ENCODE measurements around the gene EIF4B. TPM values are rescaled to one million over a fixed set of nuclear protein-coding genes. Genes with fewer than 3 reads are reported as not detected.
A peak's percentile ranks its signal among the peaks of the same experiment; 100 is the strongest.

Gene EIF4B
- total and polyA plus RNA-seq, 4 experiments from 2014 or later = 74.2 to 777 (median 424) TPM

- H3K9me3 ChIP-seq (ENCODE audit: control insufficient read depth in 1 of 2, low read length in 2 of 2) = no peaks in the 10 kb centered on the region
- Mint-ChIP-seq H3K36me3 (no peaks in the 10 kb centered on the region), H3K27ac (peak overlapping the region in 4 of 7 donors; percentile 14 to 66 (median 59)), H3K4me3 (peak overlapping the region in 3 of 8 donors; percentile 21 to 39 (median 30)), H3K9me3 (no peaks in the 10 kb centered on the region), H3K27me3 (no peaks in the 10 kb centered on the region), H3K4me1 (peaks cover 4 to 19% (median 13%) of the 10 kb centered on the region in 4 donors)
- no peak overlapping the region for H3K4me3 ChIP-seq (ENCODE audit: low read length in 2 of 2)
- no peak overlapping the region for H3K27ac ChIP-seq (ENCODE audit: low read depth, low read length)
- DNase-seq = peak in 1 of 5 donors; percentile 31
- intact Hi-C loops (cut with micrococcal nuclease) = loop anchor here (5.0 kb wide), 1 partner anchor 45 kb away; the partner anchor contains the start of gene IGFBP6
- no peaks in the 10 kb centered on the region for H3K36me3 ChIP-seq (ENCODE audit: insufficient read depth, low read length)
- ChIA-PET CTCF (ENCODE audit: partially characterized antibody) (interaction anchor here (0.7 to 1.3 kb wide), 3 partner anchors 14 to 46 kb away, joined by 3 read pairs; no protein-coding TSS in a partner anchor), POLR2A (ENCODE audit: partially characterized antibody) (interaction anchor here (1.1 kb wide), 1 partner anchor 14 kb away, joined by 4 read pairs; no protein-coding TSS in a partner anchor)
- H3K4me1 ChIP-seq (ENCODE audit: insufficient read depth, low read length) = peaks cover 12% of the 10 kb centered on the region
- H3K27me3 ChIP-seq (ENCODE audit: insufficient read depth, low read length) = no peaks in the 10 kb centered on the region
Observed at GRCh38 chr12:53051881-53052412, 45.7 kb downstream of the EIF4B start.

GRCh38 chr12:53052419-53053217, 46.4 kb downstream of the EIF4B start:
- no peaks in the 10 kb centered on the region for H3K9me3 ChIP-seq (ENCODE audit: control insufficient read depth in 1 of 2, low read length in 2 of 2)
- no peaks in the 10 kb centered on the region for H3K36me3 ChIP-seq (ENCODE audit: insufficient read depth, low read length)
- no peak overlapping the region for H3K4me3 ChIP-seq (ENCODE audit: low read length in 2 of 2)
- H3K36me3 Mint-ChIP-seq = no peaks in the 10 kb centered on the region
- peaks cover 4 to 18% (median 15%) of the 10 kb centered on the region in 4 donors for H3K4me1 Mint-ChIP-seq
- ChIA-PET CTCF (ENCODE audit: partially characterized antibody) (interaction anchor here (0.6 to 5.5 kb wide), 2 partner anchors 14 to 47 kb away, joined by 3 to 58 read pairs; no protein-coding TSS in a partner anchor), POLR2A (ENCODE audit: partially characterized antibody) (interaction anchor here (0.8 to 3.4 kb wide), 4 partner anchors 7 to 448 kb away, joined by 3 to 8 read pairs (median 4); partner anchors contain the start of genes EIF4B and TARBP2)
- H3K9me3 Mint-ChIP-seq = no peaks in the 10 kb centered on the region
- H3K27me3 ChIP-seq (ENCODE audit: insufficient read depth, low read length) = no peaks in the 10 kb centered on the region
- peak overlapping the region in 3 of 7 donors; percentile 14 to 80 (median 65) for H3K27ac Mint-ChIP-seq
- no peaks in the 10 kb centered on the region for H3K27me3 Mint-ChIP-seq
- intact Hi-C loops (cut with micrococcal nuclease) = loop anchor here (5.0 kb wide), 1 partner anchor 45 kb away; the partner anchor contains the start of gene IGFBP6
- no peak overlapping the region for H3K27ac ChIP-seq (ENCODE audit: low read depth, low read length)
- peak in 1 of 5 donors; percentile 21 for DNase-seq
- peaks cover 12% of the 10 kb centered on the region for H3K4me1 ChIP-seq (ENCODE audit: insufficient read depth, low read length)
- no peak overlapping the region for H3K4me3 Mint-ChIP-seq

- Histone ChIP-seq H3K36me3 (ENCODE audit: insufficient read depth, low read length) (no peaks in the 10 kb centered on the region), H3K4me1 (ENCODE audit: insufficient read depth, low read length) (peaks cover 9% of the 10 kb centered on the region), H3K27me3 (ENCODE audit: insufficient read depth, low read length) (no peaks in the 10 kb centered on the region), H3K27ac (ENCODE audit: low read depth, low read length) (peak overlapping the region; percentile 62), H3K4me3 (ENCODE audit: low read length in 2 of 2) (peak overlapping the region; percentile 76 to 87), H3K9me3 (ENCODE audit: control insufficient read depth in 1 of 2, low read length in 2 of 2) (no peaks in the 10 kb centered on the region)
- H3K4me3 Mint-ChIP-seq = peak overlapping the region; percentile 88 to 95 (median 92)
- H3K4me1 Mint-ChIP-seq = peaks cover 4 to 18% (median 15%) of the 10 kb centered on the region in 4 donors
- ChIA-PET POLR2A (ENCODE audit: partially characterized antibody) (interaction anchor here (0.8 to 3.4 kb wide), 10 partner anchors 8 to 448 kb away, joined by 3 to 8 read pairs (median 4); partner anchors contain the start of genes EIF4B, IGFBP6, SPRYD3 and TARBP2), CTCF (ENCODE audit: partially characterized antibody) (interaction anchor here (0.6 to 5.5 kb wide), 12 partner anchors 9 to 456 kb away, joined by 3 to 58 read pairs (median 4); partner anchors contain the start of genes SOAT2 and SPRYD3)
- peak overlapping the region; percentile 80 to 98 (median 93) for H3K27ac Mint-ChIP-seq
- H3K36me3 Mint-ChIP-seq = no peaks in the 10 kb centered on the region
- intact Hi-C loops (cut with micrococcal nuclease) = loop anchor here (1.0 to 5.0 kb wide), 3 partner anchors 44 to 241 kb away; partner anchors contain the start of genes CSAD, IGFBP6, PFDN5 and ZNF740
- no peaks in the 10 kb centered on the region for H3K27me3 Mint-ChIP-seq
- peak; percentile 52 to 81 (median 56) for DNase-seq
- H3K9me3 Mint-ChIP-seq = no peaks in the 10 kb centered on the region
Observed at GRCh38 chr12:53053218-53054111, 47.2 kb downstream of the EIF4B start.

GRCh38 chr12:53054112-53054878, 48.0 kb downstream of the EIF4B start:
- H3K4me1 ChIP-seq (ENCODE audit: insufficient read depth, low read length) = peaks cover 9% of the 10 kb centered on the region
- Mint-ChIP-seq H3K9me3 (no peaks in the 10 kb centered on the region), H3K4me1 (peaks cover 4 to 18% (median 12%) of the 10 kb centered on the region in 4 donors), H3K36me3 (no peaks in the 10 kb centered on the region), H3K27me3 (no peaks in the 10 kb centered on the region), H3K27ac (peak overlapping the region; percentile 80 to 98 (median 93)), H3K4me3 (peak overlapping the region; percentile 88 to 95 (median 92))
- intact Hi-C loops (cut with micrococcal nuclease) = loop anchor here (1.0 to 5.0 kb wide), 3 partner anchors 43 to 241 kb away; partner anchors contain the start of genes CSAD, IGFBP6, PFDN5 and ZNF740
- H3K9me3 ChIP-seq (ENCODE audit: control insufficient read depth in 1 of 2, low read length in 2 of 2) = no peaks in the 10 kb centered on the region
- ChIA-PET POLR2A (ENCODE audit: partially characterized antibody) (interaction anchor here (0.9 to 3.4 kb wide), 9 partner anchors 8 to 447 kb away, joined by 3 to 8 read pairs (median 4); partner anchors contain the start of genes EIF4B, IGFBP6, SPRYD3 and TARBP2), CTCF (ENCODE audit: partially characterized antibody) (interaction anchor here (0.7 to 5.5 kb wide), 12 partner anchors 7 to 455 kb away, joined by 3 to 58 read pairs (median 4); partner anchors contain the start of genes SOAT2 and SPRYD3)
- no peaks in the 10 kb centered on the region for H3K27me3 ChIP-seq (ENCODE audit: insufficient read depth, low read length)
- peak overlapping the region; percentile 62 for H3K27ac ChIP-seq (ENCODE audit: low read depth, low read length)
- DNase-seq = peak; percentile 94 to 96 (median 94)
- H3K36me3 ChIP-seq (ENCODE audit: insufficient read depth, low read length) = no peaks in the 10 kb centered on the region
- H3K4me3 ChIP-seq (ENCODE audit: low read length in 2 of 2) = peak overlapping the region; percentile 76 to 87

- H3K4me1 ChIP-seq (ENCODE audit: insufficient read depth, low read length) = peaks cover 9% of the 10 kb centered on the region
- ChIA-PET POLR2A (ENCODE audit: partially characterized antibody) (interaction anchor here (1.4 to 3.4 kb wide), 4 partner anchors 9 to 50 kb away, joined by 4 to 9 read pairs (median 6); partner anchors contain the start of genes EIF4B, IGFBP6 and SPRYD3), CTCF (ENCODE audit: partially characterized antibody) (interaction anchor here (0.7 to 5.5 kb wide), 5 partner anchors 9 to 43 kb away, joined by 3 to 58 read pairs (median 10); no protein-coding TSS in a partner anchor)
- no peak overlapping the region for H3K4me3 ChIP-seq (ENCODE audit: low read length in 2 of 2)
- H3K27me3 ChIP-seq (ENCODE audit: insufficient read depth, low read length) = no peaks in the 10 kb centered on the region
- H3K9me3 ChIP-seq (ENCODE audit: control insufficient read depth in 1 of 2, low read length in 2 of 2) = no peaks in the 10 kb centered on the region
- H3K27ac ChIP-seq (ENCODE audit: low read depth, low read length) = no peak overlapping the region
- H3K36me3 ChIP-seq (ENCODE audit: insufficient read depth, low read length) = no peaks in the 10 kb centered on the region
- DNase-seq = peak in 1 of 5 donors; percentile 41
- no peaks in the 10 kb centered on the region for H3K9me3 Mint-ChIP-seq
- H3K27me3 Mint-ChIP-seq = no peaks in the 10 kb centered on the region
- H3K27ac Mint-ChIP-seq = peak overlapping the region in 4 of 7 donors; percentile 47 to 80 (median 66)
- H3K4me3 Mint-ChIP-seq = peak overlapping the region in 5 of 8 donors; percentile 20 to 67 (median 43)
- intact Hi-C loops (cut with micrococcal nuclease) = loop anchor here (2.0 kb wide), 1 partner anchor 239 kb away; the partner anchor contains the start of gene PFDN5
- H3K4me1 Mint-ChIP-seq = peaks cover 4 to 18% (median 12%) of the 10 kb centered on the region in 4 donors
- no peaks in the 10 kb centered on the region for H3K36me3 Mint-ChIP-seq
Observed at GRCh38 chr12:53055471-53056266, 49.4 kb downstream of the EIF4B start.
